ENCODE results near the gene DEDD.

GRCh38 chr1:161098210-161099068 lies 34.0 kb downstream of the DEDD start, which contains the start of gene KLHDC9:
- TF ChIP-seq CTCF (conservative IDR thresholded peaks at IDR 0.05; ENCODE audit: low read depth in 2 of 2), result peak in 1 of 2 experiments; percentile 25; a peak in 2 of 4 replicates
- TF ChIP-seq POLR2AphosphoS5 (IDR thresholded peaks at IDR 0.05; ENCODE audit: low read depth), result peak; percentile 67
- TF ChIP-seq EZH2 (IDR thresholded peaks at IDR 0.05; ENCODE audit: low read depth, unreplicated experiment), result no peak
- TF ChIP-seq REST (IDR thresholded peaks at IDR 0.05; ENCODE audit: unreplicated experiment), result no peak
- no peak for TF ChIP-seq CREB1 (CRISPR knock-in tag; IDR thresholded peaks at IDR 0.05; ENCODE audit: low read depth)
- TF ChIP-seq ZNF114 (CRISPR knock-in tag; IDR thresholded peaks at IDR 0.05), result no peak
- no peak for TF ChIP-seq NANOG (IDR thresholded peaks at IDR 0.05; ENCODE audit: borderline replicate concordance)
- TF ChIP-seq EZH2phosphoT487 (IDR thresholded peaks at IDR 0.05; ENCODE audit: unreplicated experiment), result no peak
- no peak for TF ChIP-seq ETS1 (IDR thresholded peaks at IDR 0.05)
- TF ChIP-seq JUNB (IDR thresholded peaks at IDR 0.05; ENCODE audit: unreplicated experiment), result no peak
